HuH-7.5 (cell line): ENCODE results near the gene C6orf15.

Source experiments
- DNase-seq: peaks from one replicate; pipeline ENCODE4 v3.0.0; 2011; ENCODE audit warnings: low spot score

Gene C6orf15

DNA sequence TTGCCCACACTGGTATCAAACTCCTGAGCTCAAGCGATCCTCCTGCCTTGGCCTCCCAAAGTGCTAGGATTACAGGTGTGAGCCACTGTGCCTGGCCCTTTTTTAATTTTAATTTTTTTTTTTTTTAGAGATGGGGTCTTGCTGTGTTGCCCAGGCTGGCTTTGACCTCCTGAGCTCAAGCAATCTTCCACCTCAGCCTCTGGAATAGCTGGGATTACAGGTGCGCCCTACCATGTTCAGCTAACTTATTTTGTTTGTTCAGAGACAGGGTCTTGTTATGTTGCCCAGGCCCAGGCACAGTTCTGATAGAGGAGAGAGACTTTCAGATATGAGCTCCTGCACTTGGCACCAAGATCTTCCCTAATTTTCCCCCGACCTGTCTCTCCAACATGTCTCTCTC lies 18.4 kb upstream of the C6orf15 start:
- DNase-seq, result no peak

- no peak for DNase-seq
Measured at GRCh38 chr6:31129130-31129529, 16.8 kb upstream of the C6orf15 start.

GRCh38 chr6:31128093-31128676 lies 15.8 kb upstream of the C6orf15 start:
- DNase-seq, result peak; percentile 59

DNA sequence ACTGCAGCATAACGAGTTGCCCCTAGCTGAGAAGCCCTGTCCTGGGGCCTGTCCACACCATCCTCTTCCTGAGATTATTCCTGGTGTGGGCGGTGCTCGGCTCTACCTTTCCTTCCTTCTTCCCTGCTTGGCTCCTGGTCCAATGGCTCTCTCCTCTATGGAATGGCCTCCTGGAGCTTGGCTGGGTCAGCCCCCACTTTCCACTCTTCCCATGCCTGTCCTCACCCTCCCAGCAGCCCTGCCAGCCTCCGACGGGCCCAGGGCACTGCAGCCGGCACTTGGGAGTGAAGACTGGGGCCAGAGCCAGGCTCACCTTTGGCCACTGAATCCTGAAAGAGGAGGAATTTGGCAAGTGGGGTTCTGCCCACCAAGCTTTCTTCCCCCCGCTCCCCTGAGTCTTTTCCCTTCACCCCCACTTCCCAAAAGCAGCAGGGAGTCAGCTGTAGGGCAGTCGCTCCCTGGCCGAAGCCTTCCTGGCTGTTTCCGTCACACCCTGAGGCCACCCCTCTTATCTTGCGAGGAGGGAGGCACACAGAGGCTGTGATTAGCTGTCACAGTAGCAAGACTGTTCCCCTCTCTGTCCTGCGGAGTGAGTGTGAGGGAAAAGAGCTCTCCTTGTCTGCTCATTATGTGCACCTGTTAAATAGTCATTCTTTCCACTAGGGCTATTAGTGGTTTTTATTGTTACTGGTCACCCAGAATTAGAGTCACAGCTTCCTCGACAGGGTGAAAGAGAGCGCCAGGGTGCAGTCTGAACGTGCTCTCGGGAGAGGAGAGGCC lies 14.2 kb upstream of the C6orf15 start:
- no peak for DNase-seq

DNA sequence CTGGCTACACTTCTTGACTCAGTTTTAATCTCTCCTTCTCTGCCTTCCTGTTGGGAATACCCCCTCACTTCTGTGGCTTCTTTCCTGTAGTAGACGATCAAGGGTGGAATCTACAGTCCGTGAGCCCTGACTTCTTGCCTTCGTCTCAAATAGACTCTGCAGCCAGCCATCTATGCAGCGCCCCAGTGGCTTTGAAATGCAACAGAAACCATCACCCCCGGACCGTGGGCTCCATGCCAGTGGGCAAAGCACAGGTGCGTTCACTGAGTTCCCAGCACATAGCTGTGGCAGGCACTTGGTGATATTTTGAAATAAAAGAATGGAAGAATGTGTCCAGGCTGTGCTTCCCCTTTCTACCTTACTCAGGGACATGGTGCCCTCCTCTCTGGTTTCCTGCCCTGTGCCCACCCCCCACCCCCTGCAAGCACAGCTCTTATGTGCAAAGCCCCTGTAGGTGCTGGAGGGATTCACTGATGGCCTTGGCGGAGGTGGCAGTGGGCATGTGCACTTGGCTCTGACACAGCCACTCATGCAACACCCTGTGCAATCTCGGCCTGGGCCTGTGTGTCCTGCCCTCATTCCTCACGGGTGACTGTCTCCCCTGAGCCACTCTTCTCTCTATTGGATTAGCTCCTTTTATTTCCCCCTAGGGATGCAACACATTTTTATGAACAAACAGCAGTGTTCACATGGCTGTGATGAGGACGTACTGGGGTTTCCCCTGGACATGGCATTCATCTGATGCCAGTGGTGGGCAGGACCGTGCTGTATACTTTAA lies 13.4 kb upstream of the C6orf15 start:
- no peak for DNase-seq

DNA sequence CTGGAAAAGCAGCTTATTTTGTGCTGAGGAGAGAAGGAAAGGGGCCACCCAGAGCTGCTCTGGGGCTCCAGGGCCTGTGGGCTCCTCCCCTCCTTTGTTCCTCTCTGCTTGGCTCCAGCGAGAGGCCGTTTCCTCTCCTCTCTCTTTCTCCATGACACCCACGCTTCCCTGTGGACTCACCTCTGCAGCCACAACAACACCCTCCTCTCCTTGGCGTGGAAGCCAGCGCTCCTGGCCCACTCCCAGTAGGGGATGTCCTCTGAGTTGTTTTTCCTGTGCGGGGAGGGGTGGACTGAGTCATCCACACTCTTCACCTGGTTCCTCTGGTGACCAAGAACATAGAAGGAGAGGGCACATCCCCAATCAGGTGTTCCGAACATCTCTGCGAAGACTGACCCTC lies 12.8 kb upstream of the C6orf15 start:
- DNase-seq, result no peak

DNA sequence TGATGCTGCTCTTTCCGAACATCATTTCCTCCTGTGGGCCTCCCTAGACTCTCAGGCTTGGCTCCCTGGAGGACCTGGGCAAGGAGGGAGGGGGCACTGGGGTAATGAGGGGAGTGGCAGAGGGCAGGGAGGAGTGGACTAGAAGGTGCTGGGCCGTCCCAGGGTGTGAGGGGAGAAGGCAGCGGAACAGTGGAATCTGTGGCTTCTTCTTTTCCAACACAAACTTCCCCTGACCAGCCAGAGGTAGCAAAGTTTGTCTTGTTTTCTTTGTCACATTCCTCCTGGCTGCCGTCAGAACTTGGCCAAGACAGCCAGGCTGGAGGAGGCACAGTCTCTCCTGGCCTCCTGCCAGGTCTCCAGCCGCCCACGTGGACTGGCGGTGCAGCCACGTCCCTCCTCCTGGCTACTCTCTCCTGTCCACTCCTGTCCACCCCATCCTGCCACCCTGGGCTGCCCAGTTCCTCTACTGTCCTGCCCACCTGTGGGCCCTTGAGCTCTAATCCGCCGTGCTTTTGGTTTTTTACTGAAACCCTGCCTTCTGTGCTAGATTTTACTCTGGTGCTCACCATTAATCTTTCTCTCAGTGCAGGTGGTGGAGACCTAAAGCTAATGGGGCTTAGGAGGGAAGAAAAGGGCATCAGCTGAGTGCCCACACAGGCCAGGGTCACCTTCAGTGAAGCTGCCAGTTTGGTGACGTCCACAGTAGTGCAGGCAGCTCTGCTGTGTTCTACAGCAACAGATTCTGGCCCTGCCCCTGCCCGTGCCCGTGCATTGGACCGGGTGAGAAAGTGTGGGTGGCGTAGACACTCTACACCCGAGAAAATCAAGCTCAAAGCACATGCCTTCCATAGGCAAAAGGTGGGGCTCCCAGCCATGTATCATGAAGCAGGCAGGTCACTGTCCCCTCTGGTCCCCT lies 10.7 kb upstream of the C6orf15 start:
- no peak for DNase-seq

GRCh38 chr6:31121131-31121790 lies 8.9 kb upstream of the C6orf15 start:
- no peak for DNase-seq

DNA sequence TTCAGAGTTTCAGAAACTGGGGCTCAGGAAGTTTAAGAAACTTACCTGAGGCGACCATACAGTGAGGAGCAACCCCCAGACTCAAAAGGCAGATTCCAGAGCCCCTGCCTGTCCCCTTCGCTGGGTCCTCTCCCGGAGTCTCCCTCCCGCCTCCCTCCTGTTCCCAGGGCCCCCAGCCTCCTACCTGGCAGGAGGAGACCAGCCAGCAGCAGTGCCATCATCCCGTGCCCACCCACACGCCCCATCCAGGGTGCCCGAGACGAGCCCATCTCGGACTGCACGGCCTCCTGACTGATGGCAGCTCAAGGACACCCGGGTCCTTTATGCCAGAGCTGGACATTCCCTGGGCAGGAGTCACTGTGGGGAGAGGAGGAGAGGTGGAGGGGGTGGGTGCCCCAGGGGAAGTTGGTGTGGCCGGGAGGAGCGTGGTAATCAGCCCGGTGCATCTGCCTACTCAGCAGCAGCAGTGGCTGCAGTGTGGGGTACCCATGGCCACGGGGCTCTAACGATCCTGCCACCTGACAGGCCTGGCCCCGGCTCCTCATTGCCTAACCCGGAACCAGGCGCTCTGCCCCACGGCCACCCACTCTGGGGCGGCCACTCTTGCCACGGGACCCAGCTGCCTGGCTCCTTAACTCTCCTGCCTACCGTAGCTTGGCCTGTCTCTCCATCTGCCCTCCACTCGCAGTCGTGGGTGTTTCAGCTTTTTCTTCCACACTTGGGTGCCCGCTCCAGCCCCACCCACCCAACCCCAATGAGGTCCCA lies 8.0 kb upstream of the C6orf15 start, which contains the start of gene CDSN:
TSS of gene CDSN (minus strand) at position 296 of the 765 bp plus-strand sequence. CDS start at position 269, 27 bp downstream.
- no peak for DNase-seq

DNA sequence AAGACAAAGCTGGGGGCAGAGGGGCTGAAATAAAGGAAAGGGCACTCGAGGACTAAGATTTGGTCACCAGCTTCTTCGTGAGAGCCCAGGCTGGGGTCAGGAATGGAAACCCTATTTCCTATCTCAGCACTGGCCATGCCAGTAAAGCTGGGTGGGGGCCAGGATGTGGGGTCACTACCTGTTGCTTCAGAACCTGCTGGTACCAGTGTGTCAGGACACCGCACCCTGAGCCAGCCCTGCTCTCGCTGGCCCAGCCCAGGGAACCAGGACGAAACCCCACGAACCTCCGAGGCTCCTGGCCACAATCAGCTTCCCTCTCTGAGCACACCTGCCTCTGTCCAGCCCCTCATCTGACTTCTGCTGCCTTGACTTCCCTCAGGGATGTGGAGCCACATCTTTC lies 5.8 kb upstream of the C6orf15 start:
- no peak for DNase-seq

GRCh38 chr6:31116661-31117385 lies 4.4 kb upstream of the C6orf15 start:
- DNase-seq, result no peak

DNA sequence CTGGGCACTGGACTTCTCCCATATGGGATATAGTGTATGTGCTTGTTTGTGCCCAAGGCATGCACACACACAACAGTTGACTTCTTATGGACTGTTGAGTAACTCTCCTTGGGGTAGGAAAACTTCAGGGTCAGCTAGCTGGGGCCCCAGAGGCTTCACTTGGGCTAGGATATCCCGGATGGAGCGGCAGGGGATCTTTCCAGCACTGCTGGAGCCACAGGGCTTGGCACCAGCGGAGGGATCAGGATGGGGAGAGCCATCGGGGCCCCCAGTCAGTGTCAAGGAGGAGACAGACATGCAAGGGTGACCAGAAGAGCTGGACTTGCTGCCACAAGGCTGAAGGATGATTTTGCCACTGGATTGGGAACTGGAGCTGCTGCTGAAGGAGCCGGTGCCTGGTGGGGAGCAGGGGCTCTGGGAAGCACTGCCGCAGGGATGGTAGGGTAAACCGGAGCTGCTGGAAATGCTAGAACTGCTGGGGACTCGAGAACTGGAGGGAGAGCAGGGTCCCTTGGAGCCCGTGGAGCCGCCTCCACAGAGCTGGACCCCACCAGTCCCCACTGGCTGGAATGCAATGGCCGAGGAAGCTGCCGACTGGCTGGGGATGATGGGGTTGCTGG lies 3.7 kb upstream of the C6orf15 start:
- DNase-seq, result no peak

DNA sequence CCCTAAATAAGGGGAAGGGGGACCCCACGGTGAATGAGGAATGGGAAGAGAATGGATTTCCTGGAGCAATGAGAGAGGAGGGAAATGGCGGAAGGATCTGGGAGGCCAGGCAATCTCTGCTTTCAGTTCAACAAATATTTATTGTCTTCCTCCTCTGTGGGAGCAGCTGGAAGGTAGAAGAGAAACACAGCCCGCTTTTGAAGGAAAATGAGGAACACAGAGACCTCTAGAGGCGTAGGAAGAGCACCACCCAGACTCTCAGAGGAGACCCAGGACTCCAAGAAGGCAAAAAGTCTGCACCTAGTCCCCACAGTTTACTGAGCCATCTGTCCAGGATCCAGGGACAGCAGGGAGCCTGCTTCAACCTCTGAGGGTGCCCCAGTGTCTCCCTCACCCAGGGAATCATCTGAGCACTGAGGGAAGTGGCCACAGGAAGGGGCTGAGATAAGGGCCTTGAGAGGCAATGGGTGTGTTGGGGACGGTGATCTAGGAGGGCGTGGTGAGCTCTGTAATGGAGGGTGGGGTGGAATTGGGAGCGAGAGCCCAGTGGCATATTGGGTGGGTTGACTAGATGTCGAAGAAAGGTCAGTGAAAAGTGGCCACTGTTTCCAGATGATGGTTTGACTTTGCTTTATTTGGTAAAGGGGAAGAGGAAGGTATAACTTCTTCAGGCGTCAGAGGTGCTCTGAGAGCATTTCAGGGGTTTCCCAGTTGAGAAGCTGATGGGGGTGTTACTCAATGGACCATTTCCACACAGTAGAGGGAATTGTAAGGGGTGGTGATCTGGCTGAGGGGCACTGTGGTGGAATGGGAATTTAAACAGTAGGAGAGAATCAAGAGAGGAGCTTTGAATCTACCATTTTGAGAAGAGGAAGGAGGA lies 2.8 kb upstream of the C6orf15 start:
- no peak for DNase-seq

DNA sequence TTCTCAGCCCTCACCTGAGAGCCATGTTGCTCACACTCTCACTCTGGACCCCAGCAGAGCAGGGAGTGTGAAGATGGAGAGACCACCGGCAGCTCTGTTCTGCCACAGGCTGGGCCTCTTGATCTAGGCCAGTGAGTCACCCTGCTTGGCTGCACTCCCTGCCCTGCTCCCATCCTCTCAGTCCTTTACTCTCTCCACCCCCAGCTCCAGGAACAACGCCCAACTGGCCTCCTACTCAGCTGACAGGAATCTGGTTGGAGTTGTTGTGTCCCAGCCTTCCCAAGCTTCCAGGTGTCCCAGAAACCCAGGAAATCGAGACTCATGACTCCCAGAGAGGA lies 2.1 kb upstream of the C6orf15 start, which contains the start of gene PSORS1C1:
TSS of gene PSORS1C1 (plus strand) at position 260 of the 338 bp plus-strand sequence. CDS start 14,833 bp downstream, outside the sequence.
- DNase-seq, result no peak

GRCh38 chr6:31113861-31114540 lies 1.6 kb upstream of the C6orf15 start:
- DNase-seq, result no peak

GRCh38 chr6:31111712-31112111 lies 663 bp downstream of the C6orf15 start:
- DNase-seq, result no peak

- no peak for DNase-seq
Measured at GRCh38 chr6:31110825-31111582, 1.4 kb downstream of the C6orf15 start.
